ENCODE measurements around the gene RTN1. TPM values are rescaled to one million over a fixed set of nuclear protein-coding genes. Genes with fewer than 3 reads are reported as not detected.

RTN1 gene
- total RNA-seq, 1 experiment from 2014 or later = 9.8 TPM

DNA sequence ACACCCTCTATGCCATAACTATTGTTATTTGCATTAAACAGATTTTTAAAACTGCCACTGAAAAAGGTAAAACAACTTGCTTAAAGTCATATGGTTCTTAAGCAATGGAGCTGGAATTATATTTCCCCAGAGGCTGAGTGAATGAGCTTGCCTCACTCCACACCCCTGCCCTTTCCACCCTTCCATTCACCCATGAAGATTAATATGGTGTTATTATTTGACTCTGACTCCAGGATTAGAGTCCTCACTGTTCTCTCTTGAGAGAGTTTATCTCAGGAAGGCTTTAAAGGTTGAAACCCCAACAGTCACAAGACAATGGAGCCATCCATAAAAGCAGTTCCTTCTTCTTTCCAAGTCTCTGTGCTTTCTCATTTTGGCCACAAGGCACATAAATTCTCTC lies 84.9 kb downstream of the RTN1 start:
- Mint-ChIP-seq H3K27me3 (ENCODE audit: insufficient read depth, unreplicated experiment) (no peaks in the 10 kb centered on the region), H3K27ac (ENCODE audit: low read depth, unreplicated experiment) (no peak overlapping the region), H3K4me1 (ENCODE audit: insufficient read depth, unreplicated experiment) (peaks cover 18% of the 10 kb centered on the region), H3K9me3 (ENCODE audit: unreplicated experiment) (no peaks in the 10 kb centered on the region), H3K36me3 (ENCODE audit: insufficient read depth, unreplicated experiment) (no peaks in the 10 kb centered on the region), H3K4me3 (ENCODE audit: unreplicated experiment) (no peak overlapping the region)
- POLR2A ChIA-PET = interaction anchor here (1.0 to 1.2 kb wide), 2 partner anchors 14 to 463 kb away, joined by 3 read pairs; partner anchors contain the start of gene PPM1A
- CTCF ChIA-PET = interaction anchor here (1.5 kb wide), 1 partner anchor 20 kb away, joined by 3 read pairs; no protein-coding TSS in a partner anchor
- TF ChIP-seq, protein P1, sequence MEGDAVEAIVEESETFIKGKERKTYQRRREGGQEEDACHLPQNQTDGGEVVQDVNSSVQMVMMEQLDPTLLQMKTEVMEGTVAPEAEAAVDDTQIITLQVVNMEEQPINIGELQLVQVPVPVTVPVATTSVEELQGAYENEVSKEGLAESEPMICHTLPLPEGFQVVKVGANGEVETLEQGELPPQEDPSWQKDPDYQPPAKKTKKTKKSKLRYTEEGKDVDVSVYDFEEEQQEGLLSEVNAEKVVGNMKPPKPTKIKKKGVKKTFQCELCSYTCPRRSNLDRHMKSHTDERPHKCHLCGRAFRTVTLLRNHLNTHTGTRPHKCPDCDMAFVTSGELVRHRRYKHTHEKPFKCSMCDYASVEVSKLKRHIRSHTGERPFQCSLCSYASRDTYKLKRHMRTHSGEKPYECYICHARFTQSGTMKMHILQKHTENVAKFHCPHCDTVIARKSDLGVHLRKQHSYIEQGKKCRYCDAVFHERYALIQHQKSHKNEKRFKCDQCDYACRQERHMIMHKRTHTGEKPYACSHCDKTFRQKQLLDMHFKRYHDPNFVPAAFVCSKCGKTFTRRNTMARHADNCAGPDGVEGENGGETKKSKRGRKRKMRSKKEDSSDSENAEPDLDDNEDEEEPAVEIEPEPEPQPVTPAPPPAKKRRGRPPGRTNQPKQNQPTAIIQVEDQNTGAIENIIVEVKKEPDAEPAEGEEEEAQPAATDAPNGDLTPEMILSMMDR (IDR thresholded peaks at IDR 0.05; ENCODE audit: unreplicated experiment) = no peak
- no peak for DNase-seq (ENCODE audit: unreplicated experiment)
- intact Hi-C loops (cut with micrococcal nuclease) = no loop called here
- BruUV-seq (replicated peaks) = no TSS peak

DNA sequence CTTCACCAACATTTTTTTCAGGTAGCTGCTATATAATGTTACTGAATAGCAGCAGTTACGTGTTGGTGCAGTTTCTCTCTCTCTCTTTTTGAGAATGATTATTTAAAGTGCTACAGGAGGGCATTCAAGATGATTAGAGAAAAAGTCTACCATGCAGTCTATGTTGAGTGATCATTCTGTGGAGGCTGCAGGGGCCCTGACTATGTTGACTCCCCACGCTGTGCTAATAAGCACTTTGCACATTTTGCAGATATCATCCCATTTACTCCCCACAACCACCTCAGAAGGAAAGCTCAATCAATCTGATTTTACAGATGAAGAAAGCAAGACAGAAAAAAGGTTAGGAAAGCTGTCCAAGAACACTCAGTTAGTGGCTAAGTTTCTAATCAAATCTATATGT lies 87.8 kb downstream of the RTN1 start:
- POLR2A ChIA-PET = no interaction called here
- no peaks in the 10 kb centered on the region for H3K9me3 Mint-ChIP-seq (ENCODE audit: unreplicated experiment)
- intact Hi-C loops (cut with micrococcal nuclease) = no loop called here
- CTCF ChIA-PET = no interaction called here
- no peaks in the 10 kb centered on the region for H3K27me3 Mint-ChIP-seq (ENCODE audit: insufficient read depth, unreplicated experiment)
- no peaks in the 10 kb centered on the region for H3K36me3 Mint-ChIP-seq (ENCODE audit: insufficient read depth, unreplicated experiment)
- no peak overlapping the region for H3K27ac Mint-ChIP-seq (ENCODE audit: low read depth, unreplicated experiment)
- BruUV-seq (replicated peaks) = no TSS peak
- TF ChIP-seq, protein P1 (IDR thresholded peaks at IDR 0.05; ENCODE audit: unreplicated experiment) = no peak
- DNase-seq (ENCODE audit: unreplicated experiment) = no peak
- H3K4me1 Mint-ChIP-seq (ENCODE audit: insufficient read depth, unreplicated experiment) = peaks cover 13% of the 10 kb centered on the region
- H3K4me3 Mint-ChIP-seq (ENCODE audit: unreplicated experiment) = no peak overlapping the region

DNA sequence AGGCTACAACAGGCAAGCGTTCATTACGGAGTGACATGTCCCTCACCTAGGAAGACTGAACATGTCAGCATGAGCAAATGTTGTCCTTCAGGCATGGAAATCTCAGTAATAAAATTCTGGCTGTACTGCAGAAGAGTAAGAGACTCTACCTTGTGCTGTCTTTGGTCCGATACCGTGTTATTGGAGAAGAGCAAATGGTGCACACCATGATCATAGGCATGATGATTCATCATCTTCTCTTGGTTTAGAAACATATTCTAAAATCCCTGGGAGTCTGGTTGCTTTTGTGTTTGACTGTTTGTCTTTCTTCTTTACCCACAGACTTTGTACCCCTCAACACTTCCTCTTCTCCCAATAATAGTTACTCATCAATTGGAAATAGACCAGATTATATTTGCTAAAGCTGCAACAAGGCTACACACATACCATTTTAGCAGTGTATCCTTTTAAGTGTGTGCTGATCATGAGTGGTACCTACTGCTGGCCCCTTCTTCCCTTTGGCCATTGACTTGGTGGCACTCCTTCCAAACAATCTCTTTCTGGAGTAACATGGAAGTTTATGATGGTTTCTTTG lies 93.5 kb downstream of the RTN1 start:
- no peak for DNase-seq (ENCODE audit: unreplicated experiment)
- Mint-ChIP-seq H3K4me1 (ENCODE audit: insufficient read depth, unreplicated experiment) (no peaks in the 10 kb centered on the region), H3K36me3 (ENCODE audit: insufficient read depth, unreplicated experiment) (no peaks in the 10 kb centered on the region), H3K4me3 (ENCODE audit: unreplicated experiment) (no peak overlapping the region), H3K27me3 (ENCODE audit: insufficient read depth, unreplicated experiment) (no peaks in the 10 kb centered on the region), H3K27ac (ENCODE audit: low read depth, unreplicated experiment) (no peak overlapping the region), H3K9me3 (ENCODE audit: unreplicated experiment) (no peaks in the 10 kb centered on the region)
- intact Hi-C loops (cut with micrococcal nuclease) = no loop called here
- ChIA-PET POLR2A (no interaction called here), CTCF (no interaction called here)
- BruUV-seq (replicated peaks) = no TSS peak
- TF ChIP-seq, protein P1 (IDR thresholded peaks at IDR 0.05; ENCODE audit: unreplicated experiment) = no peak

DNA sequence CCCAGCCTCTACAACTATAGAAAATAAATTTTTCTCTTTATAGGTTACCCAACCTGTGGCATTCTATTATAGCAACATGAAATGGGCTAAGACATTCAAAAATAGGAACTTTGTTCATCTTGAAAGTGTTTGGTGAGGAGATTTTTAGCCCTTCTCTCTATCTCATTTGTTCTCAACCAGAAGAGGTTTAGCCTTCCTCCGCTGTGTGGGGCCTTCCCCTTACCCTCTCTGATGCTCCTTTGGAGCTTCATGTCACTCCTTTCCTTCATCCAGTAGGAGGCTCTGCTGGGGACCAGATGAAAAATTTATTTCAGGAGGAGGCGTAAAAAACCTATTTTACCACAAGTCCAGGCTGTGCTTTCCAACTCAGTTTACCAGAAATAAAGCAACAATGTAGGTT lies 94.1 kb downstream of the RTN1 start:
- CTCF ChIA-PET = no interaction called here
- DNase-seq (ENCODE audit: unreplicated experiment) = no peak

More for the DNA sequence above, 94.1 kb downstream of the RTN1 start:
- no peak overlapping the region for H3K4me3 Mint-ChIP-seq (ENCODE audit: unreplicated experiment)
- intact Hi-C loops (cut with micrococcal nuclease) = no loop called here
- H3K27ac Mint-ChIP-seq (ENCODE audit: low read depth, unreplicated experiment) = no peak overlapping the region
- no peaks in the 10 kb centered on the region for H3K4me1 Mint-ChIP-seq (ENCODE audit: insufficient read depth, unreplicated experiment)
- no peaks in the 10 kb centered on the region for H3K9me3 Mint-ChIP-seq (ENCODE audit: unreplicated experiment)
- BruUV-seq (replicated peaks) = no TSS peak
- no peaks in the 10 kb centered on the region for H3K36me3 Mint-ChIP-seq (ENCODE audit: insufficient read depth, unreplicated experiment)
- H3K27me3 Mint-ChIP-seq (ENCODE audit: insufficient read depth, unreplicated experiment) = no peaks in the 10 kb centered on the region
- TF ChIP-seq, protein P1 (IDR thresholded peaks at IDR 0.05; ENCODE audit: unreplicated experiment) = no peak
- POLR2A ChIA-PET = no interaction called here
